Stimulated activated CD8-positive, alpha-beta memory T cell treated with anti-CD3 and anti-CD28 coated beads, Interleukin-2, amount 100 ng/mL, for 48 hours (primary cell): Measurements from ENCODE around the gene BANF1.

Experiments used
- DNase-seq, 2 donors: peaks; one replicate each; pipeline ENCODE4 v3.0.0-alpha.2; 2020; ENCODE audit warnings: low read depth in 2 of 2

Gene BANF1, protein sequence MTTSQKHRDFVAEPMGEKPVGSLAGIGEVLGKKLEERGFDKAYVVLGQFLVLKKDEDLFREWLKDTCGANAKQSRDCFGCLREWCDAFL

DNA sequence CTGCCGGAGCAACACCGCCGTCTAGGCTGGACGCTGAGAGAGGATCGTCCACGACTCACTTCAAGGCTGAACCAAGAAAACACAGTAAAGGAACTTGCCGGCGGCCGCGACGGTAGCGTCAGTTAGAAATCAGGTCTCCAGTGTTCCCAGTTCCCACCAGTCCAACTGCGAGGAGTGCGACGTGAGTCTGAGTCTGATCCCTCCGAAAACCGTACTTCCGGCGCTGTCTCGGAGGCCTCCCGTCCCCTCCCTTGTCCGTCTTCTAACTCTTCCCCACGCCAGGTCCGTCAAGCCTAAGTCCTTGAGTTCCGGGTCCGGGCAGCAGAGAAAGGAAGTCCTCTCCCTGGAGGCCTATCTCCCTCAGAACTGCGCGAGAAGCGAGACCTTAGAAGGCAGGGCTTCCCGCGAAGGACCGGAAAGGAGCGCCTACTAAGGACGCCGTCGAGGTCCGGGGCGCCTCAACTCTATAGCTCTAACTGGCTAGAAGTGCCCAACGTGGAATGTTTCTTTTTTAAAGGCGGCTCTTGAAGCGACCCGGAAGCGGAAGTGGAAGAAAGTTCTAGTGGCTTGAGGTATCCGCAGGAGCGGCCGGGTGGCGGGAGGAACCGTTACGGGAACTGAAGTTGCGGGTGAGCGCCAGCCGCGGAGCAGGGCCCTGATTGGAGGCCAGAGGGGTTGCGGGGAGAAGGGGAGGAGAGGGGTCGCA is at the start of gene BANF1, which contains the start of gene EIF1AD:
BANF1 (plus strand) TSS at position 562 of the 706 bp plus-strand sequence. CDS start 748 bp downstream, outside the sequence.
EIF1AD (minus strand) TSS at position 216 of the 706 bp plus-strand sequence. CDS start 1,768 bp downstream, outside the sequence.
- peak; percentile 80 to 89 for DNase-seq

DNA sequence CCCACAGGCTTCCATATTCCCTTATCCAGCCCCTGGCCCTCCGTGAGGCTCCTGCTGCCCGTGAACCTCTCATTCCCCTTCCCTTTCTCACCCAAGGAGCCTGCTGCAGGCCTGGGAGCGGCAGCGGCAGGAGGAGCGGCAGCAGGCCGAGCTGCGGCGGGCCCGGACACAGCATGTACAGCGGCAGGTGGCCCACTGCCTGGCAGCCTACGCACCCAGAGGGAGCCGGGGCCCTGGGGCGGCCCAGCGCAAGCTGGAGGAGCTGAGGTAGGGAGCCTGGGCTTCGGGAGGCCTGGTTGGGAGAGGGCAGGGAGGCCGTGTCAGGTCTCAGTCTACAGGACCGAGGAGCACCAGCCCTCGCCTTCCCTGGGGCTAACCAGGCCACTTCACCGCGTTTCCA is 48.8 kb upstream of the BANF1 start:
- DNase-seq, result no peak

GRCh38 chr11:65954771-65955170 is 47.5 kb upstream of the BANF1 start:
- no peak for DNase-seq

DNA sequence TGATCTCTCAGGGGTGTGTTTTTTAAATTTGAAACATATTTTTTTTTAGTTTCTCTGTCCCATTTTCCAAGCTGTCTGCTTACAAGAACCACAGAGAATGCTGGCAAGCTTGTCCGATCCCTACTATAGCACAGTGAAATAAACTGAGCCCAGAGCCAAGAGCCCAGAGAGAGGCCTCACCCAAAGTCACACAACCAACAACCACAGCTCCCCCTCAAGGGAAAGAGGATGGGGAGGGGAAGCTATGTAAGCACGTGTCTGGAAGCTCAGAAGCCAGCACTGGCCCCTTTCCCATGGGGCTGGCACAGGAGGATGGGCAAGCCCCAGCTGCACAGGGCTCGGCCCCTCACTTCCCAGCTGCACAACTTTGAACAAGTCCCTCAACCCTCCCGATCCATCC is 44.0 kb upstream of the BANF1 start:
- no peak for DNase-seq

DNA sequence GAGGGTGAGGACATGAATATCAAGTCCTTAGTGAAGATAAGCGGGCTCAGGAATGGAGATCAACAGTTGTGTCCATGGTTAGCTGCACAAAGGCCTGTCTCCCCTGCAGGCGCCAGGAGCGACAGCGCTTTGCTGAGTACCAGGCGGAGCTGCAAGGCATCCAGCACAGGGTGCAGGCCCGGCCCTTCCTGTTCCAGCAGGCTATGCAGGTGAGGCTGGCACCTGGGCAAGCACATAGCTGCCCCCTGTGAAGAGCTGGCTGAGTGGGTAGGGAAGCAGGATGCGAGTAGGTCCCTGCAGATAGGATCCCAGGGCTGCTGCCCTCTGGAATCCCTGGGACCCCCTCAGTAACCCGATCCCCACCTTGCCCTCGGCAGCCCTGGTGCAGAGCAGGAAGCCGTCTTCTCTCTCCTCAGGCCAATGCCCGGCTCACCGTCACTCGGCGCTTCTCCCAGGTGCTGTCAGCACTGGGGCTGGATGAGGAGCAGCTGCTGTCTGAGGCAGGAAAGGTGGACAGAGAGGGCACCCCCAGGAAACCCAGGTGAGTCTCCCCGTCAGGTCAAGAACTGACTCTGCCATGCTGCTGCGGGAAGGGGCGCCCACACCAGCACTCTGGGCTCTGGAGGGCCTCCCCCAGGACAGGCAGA is 43.4 kb upstream of the BANF1 start:
- no peak for DNase-seq

DNA sequence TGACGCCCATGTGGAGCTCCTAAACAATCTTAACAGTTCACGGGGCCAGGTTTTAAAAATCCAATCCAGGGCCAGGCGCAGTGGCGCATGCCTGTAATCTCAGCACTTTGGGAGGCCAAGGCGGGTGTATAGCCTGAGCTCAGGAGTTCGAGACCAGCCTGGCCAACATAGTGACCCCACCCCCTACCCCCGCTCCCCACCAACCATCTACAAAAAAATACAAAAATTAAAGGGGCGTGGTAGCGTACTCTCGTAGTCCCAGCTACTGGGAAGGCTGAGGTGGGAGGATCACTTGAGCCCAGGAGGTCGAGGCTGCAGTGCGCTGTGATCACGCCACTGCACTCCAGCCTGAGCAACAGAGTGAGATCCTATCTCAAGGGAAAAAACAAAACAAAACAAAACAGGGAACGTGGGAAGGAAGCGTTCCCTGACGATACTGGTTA is 41.5 kb upstream of the BANF1 start:
- DNase-seq, result no peak

GRCh38 chr11:65961267-65962140 is 40.8 kb upstream of the BANF1 start, which contains the start of gene SART1:
TSS of gene SART1 (plus strand) at chr11:65961734. CDS start at chr11:65961781, 47 bp downstream.
- DNase-seq, result peak; percentile 95 to 96

- DNase-seq, result no peak
These were observed 40.1 kb upstream of the BANF1 start for GRCh38 chr11:65962141-65962564.

DNA sequence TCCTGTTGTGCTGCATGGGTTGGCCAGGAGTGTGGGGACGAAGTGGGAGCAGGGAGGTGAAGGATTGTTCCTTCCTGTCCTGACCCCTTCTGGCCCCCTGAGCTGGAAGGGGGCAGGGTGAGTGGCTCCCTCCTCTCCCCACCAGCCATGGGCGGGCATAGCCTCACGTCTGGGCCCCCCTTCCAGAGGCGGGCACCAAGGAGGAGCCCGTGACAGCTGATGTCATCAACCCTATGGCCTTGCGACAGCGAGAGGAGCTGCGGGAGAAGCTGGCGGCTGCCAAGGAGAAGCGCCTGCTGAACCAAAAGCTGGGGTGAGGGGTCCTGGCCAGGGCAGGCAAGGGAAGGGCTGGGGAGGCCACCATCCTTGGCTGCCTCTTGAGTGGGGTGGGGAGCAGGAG is 37.4 kb upstream of the BANF1 start:
- no peak for DNase-seq

- no peak for DNase-seq
These were observed 36.1 kb upstream of the BANF1 start for GRCh38 chr11:65965986-65966762.

- DNase-seq, result no peak
These were observed 34.9 kb upstream of the BANF1 start for GRCh38 chr11:65967329-65967934.

DNA sequence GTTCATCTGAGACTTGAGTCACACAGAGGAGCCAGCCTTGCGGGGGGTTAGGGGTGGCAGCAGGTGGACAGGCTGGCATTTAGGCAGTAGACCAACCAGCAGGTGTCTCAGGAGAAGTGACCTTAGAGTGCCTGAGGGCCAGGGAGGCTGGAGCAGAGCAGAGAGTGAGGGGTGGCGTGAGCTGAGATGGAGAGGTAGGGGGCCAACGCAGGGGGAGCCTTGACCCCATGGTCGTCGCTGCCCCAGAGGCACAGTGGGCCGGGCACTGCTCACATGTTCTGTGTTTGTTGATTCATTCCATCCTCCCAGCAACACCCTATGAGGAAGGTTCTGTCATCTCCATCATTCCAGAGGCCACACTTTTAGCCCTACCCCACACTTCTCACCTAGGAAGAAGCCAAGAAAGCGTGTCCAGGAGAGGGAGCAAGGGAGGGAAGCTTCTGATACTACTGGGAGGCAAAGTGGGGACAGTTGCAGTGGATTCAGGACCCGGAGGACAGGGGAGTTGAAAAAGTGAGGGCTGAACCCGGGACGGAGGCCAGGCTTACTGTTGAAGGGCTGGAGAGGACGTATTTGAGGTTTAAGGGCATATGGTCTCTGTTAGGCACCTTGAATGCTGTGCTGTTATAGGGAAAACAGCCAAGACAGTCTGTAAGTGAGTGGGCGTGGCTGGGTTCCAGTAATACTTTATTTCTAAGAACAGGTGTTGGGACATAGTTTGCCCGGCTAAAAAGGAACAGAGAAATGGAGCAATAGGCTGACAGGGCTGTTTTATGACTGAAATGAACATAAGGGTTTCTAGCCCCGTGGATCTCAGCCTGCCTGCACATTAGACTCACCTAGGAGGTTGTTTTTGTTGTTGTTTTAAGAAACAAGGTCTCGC is 33.5 kb upstream of the BANF1 start:
- no peak for DNase-seq

DNA sequence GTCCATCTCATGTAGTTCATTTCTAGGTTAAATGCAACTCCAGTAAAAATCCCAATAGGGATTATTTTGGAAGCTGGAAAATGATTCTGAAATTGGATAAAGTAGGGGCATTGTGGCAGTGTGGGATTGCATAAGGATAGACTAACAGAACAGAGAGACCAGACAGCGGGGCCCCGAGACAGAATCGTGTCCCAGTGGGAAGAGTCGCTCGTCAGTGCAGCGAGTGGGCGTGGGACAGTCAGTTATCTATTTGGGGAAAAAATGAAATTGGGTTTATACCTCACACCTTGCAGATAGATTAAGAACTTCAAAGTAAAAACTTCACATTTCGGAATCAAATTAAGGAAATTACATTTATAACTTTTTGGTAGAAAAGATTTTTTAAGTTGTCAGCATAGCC is 30.2 kb upstream of the BANF1 start:
- no peak for DNase-seq

GRCh38 chr11:65973439-65974110 is 28.7 kb upstream of the BANF1 start:
- no peak for DNase-seq

DNA sequence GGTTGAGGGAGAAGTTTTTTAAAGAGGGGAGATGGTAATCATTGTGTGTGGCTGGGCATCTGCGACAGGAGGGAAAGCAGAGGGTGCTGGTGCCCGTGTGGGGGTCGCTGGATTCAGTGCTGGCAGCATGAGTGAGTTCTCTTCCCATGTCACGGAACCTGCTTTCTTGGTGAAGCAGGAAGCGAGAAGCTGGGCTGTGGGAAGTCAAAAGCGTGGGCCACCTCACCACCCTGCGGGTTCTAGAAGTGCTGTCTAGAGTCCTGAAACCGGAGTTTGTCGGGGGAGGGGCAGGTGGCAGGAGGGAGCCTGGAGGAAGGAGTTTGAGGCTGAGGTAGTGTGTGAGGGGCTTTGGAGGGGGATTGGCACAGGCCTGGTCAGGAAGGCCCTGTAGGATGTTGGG is 26.5 kb upstream of the BANF1 start:
- DNase-seq, result no peak

GRCh38 chr11:65976216-65977176 is 25.8 kb upstream of the BANF1 start:
- DNase-seq, result no peak

DNA sequence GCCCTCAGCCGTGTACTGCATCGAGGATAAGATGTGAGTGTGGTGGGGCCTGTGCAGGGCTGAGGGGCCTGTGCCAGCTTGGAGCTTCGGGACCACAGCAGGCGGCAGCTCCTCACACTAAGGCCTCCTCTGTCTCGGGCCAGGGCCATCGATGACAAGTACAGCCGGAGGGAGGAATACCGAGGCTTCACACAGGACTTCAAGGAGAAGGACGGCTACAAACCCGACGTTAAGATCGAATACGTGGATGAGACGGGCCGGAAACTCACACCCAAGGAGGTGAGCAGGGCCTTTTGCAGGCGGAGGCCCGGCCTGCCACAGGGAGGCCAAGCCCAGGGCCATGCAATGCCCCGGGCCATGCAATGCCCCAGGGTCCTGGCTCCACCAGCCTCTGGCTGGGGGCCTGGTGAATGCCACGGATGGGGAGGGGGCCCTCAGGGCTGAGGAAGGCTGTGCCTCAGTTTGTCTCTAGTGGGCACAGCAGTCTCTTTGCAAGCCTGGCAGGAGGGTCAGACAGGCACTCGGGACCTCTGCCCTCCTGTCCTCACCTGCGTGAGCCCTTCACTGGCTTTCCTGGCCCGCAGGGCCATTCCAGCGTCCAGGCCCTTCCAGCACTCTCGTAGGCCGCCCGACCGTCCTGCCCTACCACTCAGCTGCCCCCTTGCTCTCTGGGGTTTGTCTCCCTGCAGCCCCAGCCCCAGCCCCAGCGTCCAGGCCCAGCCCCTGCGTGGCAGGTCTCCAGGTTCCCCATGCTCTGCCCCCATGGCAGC is 24.5 kb upstream of the BANF1 start:
- DNase-seq, result no peak
